Hindlimb muscle (tissue), 1 donor: ENCODE results near the gene PWP2. TPM values are rescaled to one million over a fixed set of nuclear protein-coding genes. Genes with fewer than 3 reads are reported as not detected.
"Not testable (repeated sequence)": the region's sequence is repeated elsewhere in the genome, so short reads cannot be mapped to it uniquely, and the experiment has no call there.

Source experiments
- DNase-seq: peaks from one replicate; pipeline ENCODE4 v3.0.0-alpha.2; 2013
- polyA plus RNA-seq: library from polyadenylated mRNA; unstranded; fragments of 120-200 nt; gene quantifications from one replicate; pipeline ENCODE4 v1.2.1, GENCODE V29; 2013; ENCODE audit not compliant: insufficient read length

PWP2 gene
- polyA plus RNA-seq, 1 donor = 5.0 TPM

- DNase-seq = not testable (repeated sequence)
Observed at GRCh38 chr21:44167527-44167926, 60.3 kb downstream of the PWP2 start.

- DNase-seq = not testable (repeated sequence)
Observed at GRCh38 chr21:44170326-44170725, 63.1 kb downstream of the PWP2 start.

GRCh38 chr21:44170863-44171262, 63.7 kb downstream of the PWP2 start:
- DNase-seq = not testable (repeated sequence)

DNA sequence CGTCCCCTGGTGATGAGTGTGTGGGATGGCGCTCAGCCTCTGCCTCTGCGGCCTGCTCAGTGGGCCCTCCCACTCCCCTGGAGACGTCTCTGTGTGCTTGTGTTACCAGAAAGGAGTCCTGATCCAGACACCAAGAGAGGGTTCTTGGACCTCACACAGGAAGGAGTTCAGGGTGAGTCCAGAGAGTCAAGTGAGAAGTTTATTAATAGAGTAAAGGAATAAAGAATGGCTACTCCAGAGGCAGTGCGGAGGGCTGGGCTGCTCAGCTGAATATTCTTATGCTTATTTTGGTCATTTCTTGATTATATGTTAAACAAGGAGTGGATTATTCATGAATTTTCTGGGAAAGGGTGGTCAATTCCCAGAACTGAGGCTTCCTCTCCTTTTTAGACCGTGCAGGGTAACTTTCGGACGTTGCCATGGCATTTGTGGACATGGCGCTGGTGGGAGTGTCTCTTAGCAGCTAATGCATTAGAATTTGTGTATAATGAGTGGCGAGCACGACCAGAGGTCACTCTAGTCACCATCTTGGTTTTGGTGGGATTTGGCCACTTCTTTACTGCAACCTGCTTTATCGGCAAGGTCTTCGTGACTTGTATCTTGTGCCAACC, 64.9 kb downstream of the PWP2 start:
- not testable (repeated sequence) for DNase-seq

- DNase-seq = not testable (repeated sequence)
Observed at GRCh38 chr21:44172741-44173140, 65.5 kb downstream of the PWP2 start.

DNA sequence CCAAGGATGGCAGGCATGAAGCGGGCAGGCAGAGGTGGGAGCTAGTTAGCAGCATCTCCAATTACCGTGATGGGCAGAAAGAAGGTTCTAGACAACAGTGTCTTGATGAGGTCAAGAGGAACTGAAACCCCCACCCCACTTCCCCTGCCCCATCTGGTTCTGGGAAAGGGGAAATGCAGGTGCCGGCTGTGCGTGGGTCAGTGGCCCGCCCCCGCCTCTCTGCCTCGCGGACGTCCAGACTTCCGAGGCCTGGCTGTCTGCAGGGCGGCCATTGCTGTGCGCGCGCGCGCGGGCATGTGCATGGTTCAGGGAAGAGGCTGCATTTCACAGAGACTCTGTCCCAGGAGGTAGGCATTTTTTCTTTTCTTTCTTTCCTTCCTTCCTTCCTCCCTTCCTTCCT, 68.0 kb downstream of the PWP2 start:
- not testable (repeated sequence) for DNase-seq

GRCh38 chr21:44176127-44176526, 68.9 kb downstream of the PWP2 start:
- DNase-seq = not testable (repeated sequence)

Other genes with a start within 250 kb of the PWP2 start
- 37.6 TPM for gene AGPAT3, start 242.2 kb upstream of the PWP2 start, polyA plus RNA-seq
- 14.6 TPM for gene TRAPPC10, start 95.1 kb upstream of the PWP2 start, polyA plus RNA-seq
- 27.6 TPM for gene GATD3, start 26.3 kb downstream of the PWP2 start, polyA plus RNA-seq
- 10.6 TPM for gene ICOSLG, start 133.5 kb downstream of the PWP2 start, polyA plus RNA-seq
- gene DNMT3L, start 154.5 kb downstream of the PWP2 start, polyA plus RNA-seq = not detected
- 0.15 TPM for gene AIRE, start 178.5 kb downstream of the PWP2 start, polyA plus RNA-seq
- gene PFKL, start 192.7 kb downstream of the PWP2 start, polyA plus RNA-seq = 65.1 TPM
- 20.1 TPM for gene CFAP410, start 232.0 kb downstream of the PWP2 start, polyA plus RNA-seq
- gene TRPM2, start 246.2 kb downstream of the PWP2 start, polyA plus RNA-seq = 2.1 TPM